Heart right ventricle (tissue), 16 donors: ENCODE data around the gene SYTL1. TPM values are rescaled to one million over a fixed set of nuclear protein-coding genes. Genes with fewer than 3 reads are reported as not detected.

Source experiments
- ATAC-seq, 8 donors: fragments of 200-7000 bp; cut with Tn5 transposase; one replicate each; pipeline ENCODE4 v1.9.1; 2020; ENCODE audit warnings: mild to moderate bottlenecking in 8 of 8, moderate library complexity in 8 of 8, moderate number of reproducible peaks in 1 of 8
- DNase-seq, 2 donors: peaks; one replicate each; pipeline ENCODE4 v3.0.0-alpha.2; 2020
- H3K27ac ChIP-seq, 10 donors: fragments of 200-600 bp; sonication (generic) in 2 of 10; one replicate each; pipeline versions ENCODE4 v1.5.0 to v1.8.0; 2020 to 2022; ENCODE audit warnings: mild to moderate bottlenecking in 3 of 10
- H3K27me3 ChIP-seq, 7 donors: fragments of 200-600 bp; one replicate each; pipeline ENCODE4 v1.8.0; 2021 to 2022; ENCODE audit warnings: mild to moderate bottlenecking in 2 of 7
- H3K36me3 ChIP-seq, 9 donors: fragments of 200-600 bp; sonication (generic) in 1 of 9; one replicate each; pipeline versions ENCODE4 v1.5.0 to v1.8.0; 2020 to 2022; ENCODE audit warnings: mild to moderate bottlenecking in 2 of 9
- H3K4me1 ChIP-seq, 9 donors: fragments of 200-600 bp; sonication (generic) in 1 of 9; one replicate each; pipeline versions ENCODE4 v1.5.0 to v1.8.0; 2020 to 2022; ENCODE audit warnings: mild to moderate bottlenecking in 4 of 9
- H3K4me3 ChIP-seq, 10 donors: fragments of 200-600 bp; sonication (generic) in 2 of 10; one replicate each; pipeline versions ENCODE4 v1.5.0 to v1.8.0; 2020 to 2022; ENCODE audit warnings: mild to moderate bottlenecking in 7 of 10, moderate library complexity in 2 of 10
- H3K9me3 ChIP-seq, 11 donors: fragments of 200-600 bp in 10 of 11; sonication (generic) in 2 of 11; one replicate each; pipeline versions ENCODE4 v1.5.0 to v1.8.0; 2013 to 2022; ENCODE audit warnings: mild to moderate bottlenecking in 2 of 11, control low read depth in 1 of 11, moderate library complexity in 1 of 11
- WGBS, 2 donors: extraction: QIAGEN DNeasy Blood & Tissue Kit; methylation state at CpG; one replicate each; pipeline ENCODE4 v1.1.7; 2013; ENCODE audit warnings: inconsistent platforms in 1 of 2; 5-methylcytosine and 5-hydroxymethylcytosine counted together
- intact Hi-C, 10 donors: fragments of 100-400 bp; cut with DNase I; formaldehyde crosslinking; loops; one replicate each; pipeline versions ENCODE4 v1.11.1 to v1.14.2; 2022
- polyA plus RNA-seq, 2 donors: library from polyadenylated mRNA; stranded (reverse); fragments of 200-250 nt; gene quantifications; one replicate each; pipeline ENCODE4 v1.2.3, GENCODE V29; 2013
- total RNA-seq, 10 donors: library from RNA; stranded (reverse); fragmentation: NEBNext Ultra II Directional in 3 of 10; extraction: Animal tissue kit (Norgen Biotek cat#: 25700) in 3 of 10; gene quantifications; one replicate each; pipeline versions ENCODE4 v1.2.1 to v1.2.4, GENCODE V29; 2021 to 2023
- TF ChIP-seq, protein P1 (sequence below), 9 donors: fragments of 200-600 bp; sonication (generic) in 2 of 9; IDR thresholded peaks; one replicate each; pipeline versions ENCODE4 v1.5.0 to v1.8.0; 2021 to 2022; ENCODE audit warnings: antibody characterized with exemption in 9 of 9, mild to moderate bottlenecking in 5 of 9, moderate library complexity in 1 of 9
- donor health status: Arrhythmogenic right ventricular cardiomyopathy.
- donor health status: ischemic (EF 13 %, LVEDD 7.1; RV severe dilation, severe dysfunction).
- donor health status: healthy with polysubstance abuse.
- donor health status: DM: no; HTN: yes; CAD: no.
- donor health status: DM: no; HTN: no; CAD: no.
- donor health status: ischemic (EF 25% LVEDD 6.9; RV normal size, moderate dysfunction).
- donor health status: ischemic (EF 25% LVEDD 5.7; RV mildly dilated, moderate dysfunction).
- donor health status: healthy.
- donor health status: DM: yes; HTN: yes; CAD: no.
- donor health status: Ischemic cardiomyopathy.
- donor health status: ischemic (EF 35%, LVEDD 5.7; RV mildly dilated, moderate dysfunction).
- donor health status: nonischemic (EF 11% LVEDD 7.7; RV severe dilation, severe dysfunction).
- donor health status: DM: yes; HTN: yes; CAD: no.
- donor health status: PGD.
- donor health status: ischemic (EF 29% LVEDD 5.4; RV normal size, mild dysfunction).
- donor health status: nonischemic (EF 23%, LVEDD 6.1; RV moderate dilation, normal function).

The SYTL1 gene
- total and polyA plus RNA-seq, 12 donors: 0.30 to 4.3 (median 0.68) TPM

DNA sequence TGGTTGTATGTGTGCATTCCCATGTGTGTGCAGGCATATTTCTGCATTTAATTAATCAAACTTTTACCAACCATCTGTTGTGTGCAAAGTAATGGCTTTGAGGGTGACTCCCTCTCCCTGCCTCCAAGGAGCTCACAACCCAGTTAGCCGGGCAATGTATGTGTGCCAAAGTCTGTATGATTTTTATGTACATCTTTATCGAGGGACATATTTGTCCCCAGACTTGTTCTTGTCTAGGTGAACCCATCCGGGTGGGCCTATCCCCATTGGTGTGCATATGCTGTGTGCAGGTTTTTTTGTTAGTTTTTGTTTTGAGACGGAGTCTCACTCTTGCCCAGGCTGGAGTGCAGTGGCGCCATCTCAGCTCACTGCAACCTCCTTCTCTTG is 1.8 kb downstream of the SYTL1 start:
- peak overlapping the region in 1 of 10 donors; percentile 60 for H3K4me3 ChIP-seq
- no peak for DNase-seq
- peaks cover 0 to 34% (median 0%) of the 10 kb centered on the region in 9 donors for H3K4me1 ChIP-seq
- H3K9me3 ChIP-seq: no peaks in the 10 kb centered on the region
- intact Hi-C loops: no loop called here
- H3K36me3 ChIP-seq: peaks cover 0 to 8% (median 0%) of the 10 kb centered on the region in 9 donors
- peak overlapping the region in 1 of 10 donors; percentile 92 for H3K27ac ChIP-seq
- no peak for ATAC-seq
- TF ChIP-seq, protein P1, sequence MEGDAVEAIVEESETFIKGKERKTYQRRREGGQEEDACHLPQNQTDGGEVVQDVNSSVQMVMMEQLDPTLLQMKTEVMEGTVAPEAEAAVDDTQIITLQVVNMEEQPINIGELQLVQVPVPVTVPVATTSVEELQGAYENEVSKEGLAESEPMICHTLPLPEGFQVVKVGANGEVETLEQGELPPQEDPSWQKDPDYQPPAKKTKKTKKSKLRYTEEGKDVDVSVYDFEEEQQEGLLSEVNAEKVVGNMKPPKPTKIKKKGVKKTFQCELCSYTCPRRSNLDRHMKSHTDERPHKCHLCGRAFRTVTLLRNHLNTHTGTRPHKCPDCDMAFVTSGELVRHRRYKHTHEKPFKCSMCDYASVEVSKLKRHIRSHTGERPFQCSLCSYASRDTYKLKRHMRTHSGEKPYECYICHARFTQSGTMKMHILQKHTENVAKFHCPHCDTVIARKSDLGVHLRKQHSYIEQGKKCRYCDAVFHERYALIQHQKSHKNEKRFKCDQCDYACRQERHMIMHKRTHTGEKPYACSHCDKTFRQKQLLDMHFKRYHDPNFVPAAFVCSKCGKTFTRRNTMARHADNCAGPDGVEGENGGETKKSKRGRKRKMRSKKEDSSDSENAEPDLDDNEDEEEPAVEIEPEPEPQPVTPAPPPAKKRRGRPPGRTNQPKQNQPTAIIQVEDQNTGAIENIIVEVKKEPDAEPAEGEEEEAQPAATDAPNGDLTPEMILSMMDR (IDR thresholded peaks at IDR 0.05): no peak
- H3K27me3 ChIP-seq: no peaks in the 10 kb centered on the region
- WGBS, 2 donors: 79 to 83% methylated on average over 5 of the region's 5 CpGs

DNA sequence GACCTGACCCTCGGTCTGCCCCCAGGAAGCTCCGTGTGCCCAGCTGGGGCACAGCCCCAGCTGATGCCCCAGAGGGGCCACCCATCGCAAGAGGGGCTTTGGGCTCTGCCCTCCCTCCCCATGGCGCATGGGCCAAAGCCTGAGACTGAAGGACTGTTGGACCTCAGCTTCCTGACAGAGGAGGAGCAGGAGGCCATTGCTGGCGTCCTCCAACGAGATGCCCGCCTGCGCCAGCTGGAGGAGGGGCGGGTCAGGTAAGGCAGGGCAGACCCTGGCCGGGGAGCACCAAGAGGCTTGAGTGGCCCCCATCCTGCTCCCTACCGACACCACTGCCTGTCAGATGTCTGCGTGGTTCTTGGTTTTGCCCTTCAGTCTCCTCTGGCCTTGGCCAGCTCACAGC is 3.5 kb downstream of the SYTL1 start:
- H3K36me3 ChIP-seq: peaks cover 0 to 8% (median 0%) of the 10 kb centered on the region in 9 donors
- 94 to 95% methylated on average over 12 of the region's 12 CpGs for WGBS, 2 donors
- H3K9me3 ChIP-seq: no peaks in the 10 kb centered on the region
- H3K27ac ChIP-seq: no peak overlapping the region
- TF ChIP-seq, protein P1 (IDR thresholded peaks at IDR 0.05): no peak
- H3K4me1 ChIP-seq: peaks cover 3 to 50% (median 14%) of the 10 kb centered on the region in 9 donors
- no peak for DNase-seq
- no peak overlapping the region for H3K4me3 ChIP-seq
- ATAC-seq: no peak
- no peaks in the 10 kb centered on the region for H3K27me3 ChIP-seq
- intact Hi-C loops: no loop called here

DNA sequence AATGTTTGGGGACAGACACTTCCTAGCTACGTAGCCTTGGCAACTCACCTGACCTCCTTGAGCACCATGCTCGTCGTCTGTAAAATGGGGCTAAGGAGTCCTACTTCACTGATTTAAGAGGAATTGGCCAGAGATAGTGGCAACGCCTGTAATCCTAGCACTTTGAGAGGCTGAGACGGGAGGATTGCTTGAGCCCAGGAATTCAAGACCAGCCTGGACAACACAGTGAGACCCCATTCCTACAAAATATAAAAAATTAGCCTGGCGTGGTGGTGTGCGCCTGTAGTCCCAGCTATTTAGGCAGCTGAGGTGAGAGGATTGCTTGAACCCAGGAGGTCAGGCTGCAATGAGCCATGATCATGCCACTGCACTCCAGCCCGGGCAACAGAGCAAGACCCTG is 4.5 kb downstream of the SYTL1 start:
- TF ChIP-seq, protein P1 (IDR thresholded peaks at IDR 0.05): no peak
- ATAC-seq: no peak
- intact Hi-C loops: no loop called here
- H3K9me3 ChIP-seq: no peaks in the 10 kb centered on the region
- peaks cover 0 to 13% (median 0%) of the 10 kb centered on the region in 9 donors for H3K36me3 ChIP-seq
- H3K4me1 ChIP-seq: peaks cover 13 to 53% (median 25%) of the 10 kb centered on the region in 9 donors
- H3K4me3 ChIP-seq: no peak overlapping the region
- H3K27me3 ChIP-seq: no peaks in the 10 kb centered on the region
- WGBS, 2 donors: 94 to 95% methylated on average over 8 of the region's 8 CpGs
- no peak for DNase-seq
- H3K27ac ChIP-seq: no peak overlapping the region

DNA sequence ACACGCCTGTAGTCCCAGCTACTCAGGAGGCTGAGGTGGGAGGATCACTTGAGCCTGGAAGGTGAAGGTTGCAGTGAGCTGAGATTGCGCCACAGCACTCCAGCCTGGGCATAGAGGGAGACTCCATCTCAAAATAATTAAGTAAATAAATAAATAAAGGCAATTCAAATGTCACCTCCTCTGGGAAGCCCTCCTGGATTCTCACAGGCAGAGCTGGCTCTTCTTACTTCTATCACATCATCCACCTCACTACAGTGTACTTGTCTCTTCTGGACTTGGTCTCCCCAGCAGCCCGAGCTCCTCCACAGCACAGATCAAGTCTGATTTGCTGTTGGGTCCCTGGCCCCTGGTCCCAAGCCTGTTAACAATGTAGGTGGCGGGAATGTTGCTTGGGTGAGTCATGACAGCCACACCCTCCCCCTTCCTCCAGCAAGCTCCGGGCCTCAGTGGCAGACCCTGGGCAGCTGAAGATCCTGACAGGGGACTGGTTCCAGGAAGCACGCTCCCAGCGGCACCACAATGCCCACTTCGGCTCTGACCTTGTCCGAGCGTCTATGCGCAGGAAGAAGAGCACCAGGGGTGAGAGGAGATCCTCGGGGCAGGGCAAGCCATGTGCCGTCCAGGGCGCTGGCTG is 5.3 kb downstream of the SYTL1 start:
- Histone ChIP-seq H3K27ac (no peak overlapping the region), H3K4me3 (no peak overlapping the region), H3K4me1 (peaks cover 14 to 48% (median 30%) of the 10 kb centered on the region in 9 donors), H3K27me3 (no peaks in the 10 kb centered on the region), H3K9me3 (no peaks in the 10 kb centered on the region), H3K36me3 (peaks cover 0 to 14% (median 0%) of the 10 kb centered on the region in 9 donors)
- DNase-seq: no peak
- 87 to 89% methylated on average over 14 of the region's 14 CpGs for WGBS, 2 donors
- TF ChIP-seq, protein P1 (IDR thresholded peaks at IDR 0.05): no peak
- no peak for ATAC-seq
- intact Hi-C loops: no loop called here
